GM12878 (cell line): ENCODE data around the gene SLC15A4. TPM values are rescaled to one million over a fixed set of nuclear protein-coding genes. Genes with fewer than 3 reads are reported as not detected.

Experiments
- BHLHE40 ChIP-seq, 2 experiments: fragments of 450-650 bp in 1 of 2; IDR thresholded peaks; 2 replicates each; pipeline ENCODE4 v1.6.1; 2011 to 2017; ENCODE audit warnings: low read depth in 2 of 2, borderline replicate concordance in 1 of 2, improper control_type of control experiment in 1 of 2, low read length in 1 of 2, mild to moderate bottlenecking in 1 of 2
- CBX5 ChIP-seq: sonication (generic); IDR thresholded peaks from 2 replicates; pipeline ENCODE4 v1.6.1; 2016; ENCODE audit warnings: low read depth, moderate library complexity, mild to moderate bottlenecking, inconsistent platforms
- CUX1 ChIP-seq: IDR thresholded peaks from 2 replicates; pipeline ENCODE4 v1.6.1; 2012; ENCODE audit warnings: improper control_type of control experiment, low read depth, low read length; ENCODE audit not compliant: insufficient replicate concordance
- E2F8 ChIP-seq: fragments of 450-650 bp; IDR thresholded peaks from 2 replicates; pipeline ENCODE4 v1.6.1; 2018; ENCODE audit warnings: mild to moderate bottlenecking, low read depth, moderate library complexity; ENCODE audit not compliant: partially characterized antibody
- EGR1 ChIP-seq, 2 experiments: IDR thresholded peaks; 1 replicate in 1 of 2; 2 replicates in 1 of 2; pipeline ENCODE4 v1.6.1; 2011 to 2012; ENCODE audit warnings: low read depth in 2 of 2, low read length in 2 of 2, borderline replicate concordance in 1 of 2, mild to moderate bottlenecking in 1 of 2, moderate library complexity in 1 of 2
- EP300 ChIP-seq, 2 experiments: fragments of 150-350 bp in 1 of 2; IDR thresholded peaks; 2 replicates each; pipeline ENCODE4 v1.6.1; 2011 to 2012; ENCODE audit warnings: low read depth in 2 of 2, low read length in 2 of 2, borderline replicate concordance in 1 of 2, improper control_type of control experiment in 1 of 2, inconsistent platforms in 1 of 2; ENCODE audit not compliant: control insufficient read depth in 1 of 2
- MEF2B ChIP-seq: fragments of 450-650 bp; IDR thresholded peaks from 2 replicates; pipeline ENCODE4 v1.6.1; 2018; ENCODE audit warnings: mild to moderate bottlenecking, moderate library complexity; ENCODE audit not compliant: partially characterized antibody, poor library complexity, severe bottlenecking
- NBN ChIP-seq: fragments of 450-650 bp; IDR thresholded peaks from 2 replicates; pipeline ENCODE4 v1.6.1; 2016
- NR2C1 ChIP-seq: fragments of 450-650 bp; IDR thresholded peaks from 2 replicates; pipeline ENCODE4 v1.6.1; 2017; ENCODE audit warnings: antibody characterized with exemption, mild to moderate bottlenecking, moderate library complexity
- PBX3 ChIP-seq: IDR thresholded peaks from 2 replicates; pipeline ENCODE4 v1.6.1; 2011; ENCODE audit warnings: mild to moderate bottlenecking, low read depth, low read length, moderate library complexity; ENCODE audit not compliant: insufficient replicate concordance
- PKNOX1 ChIP-seq: fragments of 450-650 bp; IDR thresholded peaks from 2 replicates; pipeline ENCODE4 v1.6.1; 2016; ENCODE audit warnings: mild to moderate bottlenecking
- POLR2AphosphoS5 ChIP-seq: IDR thresholded peaks from 2 replicates; pipeline ENCODE4 v1.6.1; 2011; ENCODE audit warnings: mild to moderate bottlenecking, low read length, inconsistent platforms
- POU2F2 ChIP-seq: IDR thresholded peaks from 3 replicates; pipeline ENCODE4 v1.6.1; 2011; ENCODE audit warnings: low read depth, mild to moderate bottlenecking, low read length, borderline replicate concordance
- SIX5 ChIP-seq: IDR thresholded peaks from 2 replicates; pipeline ENCODE4 v1.6.1; 2011; ENCODE audit warnings: mild to moderate bottlenecking, low read depth, low read length, moderate library complexity; ENCODE audit not compliant: severe bottlenecking
- STAT3 ChIP-seq: IDR thresholded peaks from 2 replicates; pipeline ENCODE4 v1.6.1; 2011; ENCODE audit warnings: low read depth, low read length, improper control_type of control experiment
- TBL1XR1 ChIP-seq: IDR thresholded peaks from 2 replicates; pipeline ENCODE4 v1.6.1; 2012; ENCODE audit warnings: low read depth, low read length, improper control_type of control experiment
- TCF12 ChIP-seq: IDR thresholded peaks from 2 replicates; pipeline ENCODE4 v1.6.1; 2011; ENCODE audit warnings: low read depth, mild to moderate bottlenecking, low read length
- WRNIP1 ChIP-seq: IDR thresholded peaks from 2 replicates; pipeline ENCODE4 v1.6.1; 2011; ENCODE audit warnings: low read depth, low read length, improper control_type of control experiment, borderline replicate concordance
- polyA plus RNA-seq, 11 experiments: library from polyadenylated mRNA; depleted of rRNA in 4 of 11; unstranded in 6 of 11; stranded (reverse) in 5 of 11; fragments of >200 nt; fragmentation: Nextera tagmentation in 4 of 11; fragmentation: Illumina TruSeq in 1 of 11; extraction: Ambion mirVana in 4 of 11; extraction: Trizol in 1 of 11; gene quantifications; 1 replicate in 1 of 11; 2 replicates in 10 of 11; pipeline versions ENCODE4 v1.2.1 to v1.2.3, GENCODE V29; 2011 to 2016; ENCODE audit warnings: inconsistent platforms in 2 of 11, missing spikeins in 2 of 11, low read depth in 1 of 11
- total RNA-seq, 4 experiments: library from RNA; depleted of rRNA in 3 of 4; stranded (reverse); fragments of >200 nt in 3 of 4; fragmentation: Illumina TruSeq in 1 of 4; extraction: Trizol in 1 of 4; gene quantifications; 2 replicates each; pipeline versions ENCODE4 v1.2.1 to v1.2.3, GENCODE V29; 2013 to 2021

Gene SLC15A4
- total and polyA plus RNA-seq, 10 of the 15 experiments (the other 5 are each of a cell fraction or from before 2014, with no cell fraction given), result 12.7 to 257 (median 36.6) TPM

GRCh38 chr12:128829861-128830504, 6.2 kb upstream of the SLC15A4 start (continued):
- TF ChIP-seq PBX3, result peak; percentile 35
- TF ChIP-seq SIX5, result no peak
- peak; percentile 75; the same call in 1 of the 2 replicates for TF ChIP-seq STAT3
- peak; percentile 81 for TF ChIP-seq POLR2AphosphoS5
- TF ChIP-seq WRNIP1, result peak; percentile 92; the same call in 1 of the 2 replicates
- TF ChIP-seq EP300 (IDR thresholded peaks at IDR 0.05; ENCODE audit: borderline replicate concordance in 1 of 2, control insufficient read depth in 1 of 2, low read depth in 2 of 2, low read length in 2 of 2), result peak; percentile 88 to 96
- peak; percentile 98 for TF ChIP-seq TCF12
- TF ChIP-seq EGR1 (IDR thresholded peaks at IDR 0.05; ENCODE audit: borderline replicate concordance in 1 of 2, low read depth in 2 of 2, low read length in 2 of 2), result no peak
- no peak for TF ChIP-seq NR2C1
- TF ChIP-seq TBL1XR1, result peak; percentile 35; the same call in 1 of the 2 replicates
- TF ChIP-seq CUX1, result peak; percentile 47
- TF ChIP-seq PKNOX1, result peak; percentile 89
- TF ChIP-seq NBN, result peak; percentile 75
- peak; percentile 82 for TF ChIP-seq CBX5
- TF ChIP-seq MEF2B, result peak; percentile 59
- peak; percentile 4 for TF ChIP-seq E2F8
- TF ChIP-seq BHLHE40 (IDR thresholded peaks at IDR 0.05; ENCODE audit: borderline replicate concordance in 1 of 2, low read depth in 2 of 2, low read length in 1 of 2), result peak; percentile 35 to 67; a peak in 3 of 4 replicates
- 0 out of 3 replicates have a peak, but pooled peaks have one; percentile 47 for TF ChIP-seq POU2F2
